Aorta (tissue), 5 donors: ENCODE measurements around the gene RIBC2. TPM values are rescaled to one million over a fixed set of nuclear protein-coding genes. Genes with fewer than 3 reads are reported as not detected.
A peak's percentile ranks its signal among the peaks of the same experiment; 100 is the strongest.

Experiments
- ATAC-seq: fragments of 200-7000 bp; cut with Tn5 transposase; one replicate; pipeline ENCODE4 v1.9.1; 2022; ENCODE audit warnings: moderate library complexity; ENCODE audit not compliant: low FRiP score
- DNase-seq, 2 donors: peaks; one replicate each; pipeline ENCODE4 v3.0.0-alpha.2; 2020
- H3K27ac ChIP-seq, 2 donors: one replicate each; pipeline ENCODE4 v1.5.1; 2013; ENCODE audit warnings: low read length in 2 of 2, mild to moderate bottlenecking in 2 of 2, moderate library complexity in 2 of 2, control low read depth in 1 of 2, inconsistent platforms in 1 of 2, low read depth in 1 of 2
- H3K27me3 ChIP-seq, 2 donors: one replicate each; pipeline ENCODE4 v1.6.1; 2013; ENCODE audit warnings: control low read depth in 1 of 2, low read length in 1 of 2, mild to moderate bottlenecking in 1 of 2, moderate library complexity in 1 of 2; ENCODE audit not compliant: insufficient read depth in 2 of 2, control insufficient read depth in 1 of 2
- H3K36me3 ChIP-seq, 2 donors: one replicate each; pipeline ENCODE4 v1.6.1; 2013; ENCODE audit warnings: control low read depth in 1 of 2, low read length in 1 of 2, mild to moderate bottlenecking in 1 of 2; ENCODE audit not compliant: insufficient read depth in 2 of 2, control insufficient read depth in 1 of 2
- H3K4me1 ChIP-seq, 2 donors: one replicate each; pipeline ENCODE4 v1.6.1; 2013; ENCODE audit warnings: low read length in 2 of 2, control low read depth in 1 of 2, mild to moderate bottlenecking in 1 of 2, moderate library complexity in 1 of 2; ENCODE audit not compliant: insufficient read depth in 2 of 2, control insufficient read depth in 1 of 2
- H3K4me3 ChIP-seq, 2 donors: one replicate each; pipeline ENCODE4 v1.5.1; 2013; ENCODE audit warnings: low read length in 2 of 2, control low read depth in 1 of 2, mild to moderate bottlenecking in 1 of 2
- H3K9me3 ChIP-seq: one replicate; pipeline ENCODE4 v1.6.1; 2013; ENCODE audit warnings: mild to moderate bottlenecking, low read length; ENCODE audit not compliant: control insufficient read depth
- WGBS, 2 donors: extraction: QIAGEN DNeasy Blood & Tissue Kit; methylation state at CpG; one replicate each; pipeline ENCODE4 v1.1.7; 2013; 5-methylcytosine and 5-hydroxymethylcytosine counted together
- intact Hi-C, 2 donors: fragments of 100-400 bp; cut with DNase I; formaldehyde crosslinking; loops; one replicate each; pipeline versions ENCODE4 v1.14.2 to v1.15.0; 2022
- polyA plus RNA-seq, 2 donors: library from polyadenylated mRNA; stranded (reverse); fragments of 200-250 nt; gene quantifications; one replicate each; pipeline ENCODE4 v1.2.3, GENCODE V29; 2013
- total RNA-seq, 2 donors: library from RNA; stranded (reverse); fragmentation: NEBNext Ultra II Directional; extraction: Animal tissue kit (Norgen Biotek cat#: 25700); gene quantifications; one replicate each; pipeline ENCODE4 v1.2.1, GENCODE V29; 2021
- donor health status: healthy with polysubstance abuse.
- donor health status: Bipolar disorder and iron deficiency.
- donor health status: DM: no; HTN: no; CAD: no.
- donor health status: DM: no; HTN: no; CAD: no.
- donor health status: DM: yes; HTN: yes; CAD: no.

Gene RIBC2
- total and polyA plus RNA-seq, 4 donors: 0.31 to 1.2 (median 0.55) TPM; not detected in 1

DNA sequence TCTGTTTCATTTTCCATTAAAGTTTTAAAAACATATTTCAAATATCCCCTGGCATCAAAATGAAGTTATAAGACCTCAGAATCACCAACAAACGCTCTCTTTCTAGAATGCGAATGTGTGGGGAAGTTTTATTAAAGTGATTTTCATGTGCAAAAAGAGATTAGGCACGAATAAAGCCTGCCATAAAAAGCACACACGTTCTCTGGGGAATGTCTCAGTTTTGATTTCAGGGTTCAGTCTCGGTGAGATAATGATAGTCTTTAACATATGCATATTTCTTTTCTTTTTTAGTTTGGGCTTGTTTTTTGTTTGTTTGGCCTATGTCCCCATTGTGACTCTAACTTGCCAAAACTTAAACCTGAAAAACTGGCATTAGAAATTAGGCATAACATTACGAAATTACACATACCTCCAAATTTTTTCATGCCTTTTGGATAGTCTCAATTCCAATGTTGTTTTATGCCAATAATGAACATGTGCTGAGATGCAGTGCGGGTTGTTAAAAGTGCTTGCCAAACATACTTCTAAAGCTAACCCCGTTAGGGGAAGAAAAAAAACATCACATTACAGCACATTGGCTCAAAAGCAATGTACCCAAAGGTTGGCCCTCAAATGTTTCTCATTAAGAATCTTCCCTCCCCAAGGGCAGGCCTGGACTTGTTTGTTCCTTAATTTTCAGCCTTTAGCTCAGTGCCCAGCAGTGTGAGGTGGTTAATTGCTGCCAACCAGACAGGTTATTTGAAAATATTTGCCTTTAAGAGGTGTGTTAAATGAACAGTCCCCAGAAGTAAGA is 56.0 kb downstream of the RIBC2 start:
- no peak for DNase-seq
- Histone ChIP-seq H3K4me1 (peaks cover 6 to 8% of the 10 kb centered on the region in 2 donors), H3K27ac (peak overlapping the region; percentile 77 to 83), H3K9me3 (no peaks in the 10 kb centered on the region), H3K36me3 (no peaks in the 10 kb centered on the region), H3K4me3 (peak overlapping the region in 1 of 2 donors; percentile 22), H3K27me3 (no peaks in the 10 kb centered on the region)
- no peak for ATAC-seq
- WGBS, 2 donors: 4 to 6% methylated on average over 8 of the region's 8 CpGs
- intact Hi-C loops: no loop called here

- 72 to 73% methylated on average over 11 of the region's 11 CpGs for WGBS, 2 donors
- H3K36me3 ChIP-seq: no peaks in the 10 kb centered on the region
- no peak overlapping the region for H3K4me3 ChIP-seq
- H3K9me3 ChIP-seq: no peaks in the 10 kb centered on the region
- DNase-seq (peak in 1 of 2 donors; percentile 69), ATAC-seq (no peak)
- intact Hi-C loops: no loop called here
- peaks cover 6 to 8% of the 10 kb centered on the region in 2 donors for H3K4me1 ChIP-seq
- H3K27ac ChIP-seq: peak overlapping the region; percentile 33 to 79
- H3K27me3 ChIP-seq: no peaks in the 10 kb centered on the region
These were observed 57.4 kb downstream of the RIBC2 start for GRCh38 chr22:45470871-45471270.

GRCh38 chr22:45472426-45472825 is 58.9 kb downstream of the RIBC2 start:
- DNase-seq (peak in 1 of 2 donors; percentile 16), ATAC-seq (no peak)
- intact Hi-C loops: no loop called here
- H3K36me3 ChIP-seq: no peaks in the 10 kb centered on the region
- peaks cover 6 to 8% of the 10 kb centered on the region in 2 donors for H3K4me1 ChIP-seq
- H3K27ac ChIP-seq: no peak overlapping the region
- H3K9me3 ChIP-seq: no peaks in the 10 kb centered on the region
- H3K4me3 ChIP-seq: no peak overlapping the region
- no peaks in the 10 kb centered on the region for H3K27me3 ChIP-seq
- 90 to 92% methylated on average over 3 of the region's 3 CpGs for WGBS, 2 donors

DNA sequence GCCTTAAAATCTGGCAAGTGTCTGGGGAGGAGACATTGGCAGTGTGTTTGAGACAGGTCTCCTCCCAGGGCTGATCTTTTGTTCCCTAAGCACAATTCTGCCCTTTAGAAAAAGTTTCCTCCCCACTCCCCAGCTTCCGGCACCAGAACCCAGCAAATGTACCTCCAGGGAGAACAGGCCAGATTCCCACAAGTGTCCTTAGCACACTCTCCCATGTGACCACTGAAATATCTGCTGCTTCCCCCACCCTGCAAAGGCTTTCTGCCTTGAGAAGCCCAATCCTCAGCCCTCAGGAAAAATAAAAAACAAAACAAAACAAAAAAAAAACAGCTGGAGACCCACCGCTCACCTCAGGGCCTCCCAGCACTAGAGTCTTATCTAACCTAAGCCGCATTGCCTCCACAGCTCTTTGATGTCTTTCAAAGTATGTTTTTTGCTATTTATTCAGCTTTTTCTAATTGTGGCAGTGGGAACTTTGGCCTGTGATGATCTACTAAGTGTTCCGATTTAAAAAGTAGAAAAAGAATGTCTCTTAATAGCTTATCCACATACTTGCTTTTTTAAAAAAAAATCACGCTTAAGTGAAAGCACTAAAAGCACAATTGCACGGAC is 60.2 kb downstream of the RIBC2 start:
- H3K27ac ChIP-seq: peak overlapping the region in 1 of 2 donors; percentile 26
- DNase-seq (no peak), ATAC-seq (no peak)
- H3K36me3 ChIP-seq: no peaks in the 10 kb centered on the region
- H3K4me3 ChIP-seq: no peak overlapping the region
- peaks cover 6% of the 10 kb centered on the region in 2 donors for H3K4me1 ChIP-seq
- 55 to 66% methylated on average over 6 of the region's 6 CpGs for WGBS, 2 donors
- intact Hi-C loops: no loop called here
- no peaks in the 10 kb centered on the region for H3K27me3 ChIP-seq
- no peaks in the 10 kb centered on the region for H3K9me3 ChIP-seq

- Histone ChIP-seq H3K4me3 (no peak overlapping the region), H3K27ac (no peak overlapping the region), H3K27me3 (no peaks in the 10 kb centered on the region), H3K36me3 (no peaks in the 10 kb centered on the region), H3K4me1 (peaks cover 3 to 6% of the 10 kb centered on the region in 2 donors), H3K9me3 (no peaks in the 10 kb centered on the region)
- 62 to 78% methylated on average over 8 of the region's 8 CpGs for WGBS, 2 donors
- DNase-seq: no peak
- ATAC-seq: no peak
- intact Hi-C loops: no loop called here
These were observed 61.7 kb downstream of the RIBC2 start for GRCh38 chr22:45475063-45475747.

GRCh38 chr22:45475851-45476514 is 62.5 kb downstream of the RIBC2 start:
- Histone ChIP-seq H3K4me3 (no peak overlapping the region), H3K9me3 (no peaks in the 10 kb centered on the region), H3K27me3 (no peaks in the 10 kb centered on the region), H3K27ac (no peak overlapping the region), H3K36me3 (no peaks in the 10 kb centered on the region), H3K4me1 (peaks cover 3% of the 10 kb centered on the region in 2 donors)
- ATAC-seq: peak; percentile 13
- intact Hi-C loops: no loop called here
- DNase-seq: no peak
- WGBS, 2 donors: 47 to 53% methylated on average over 15 of the region's 15 CpGs

DNA sequence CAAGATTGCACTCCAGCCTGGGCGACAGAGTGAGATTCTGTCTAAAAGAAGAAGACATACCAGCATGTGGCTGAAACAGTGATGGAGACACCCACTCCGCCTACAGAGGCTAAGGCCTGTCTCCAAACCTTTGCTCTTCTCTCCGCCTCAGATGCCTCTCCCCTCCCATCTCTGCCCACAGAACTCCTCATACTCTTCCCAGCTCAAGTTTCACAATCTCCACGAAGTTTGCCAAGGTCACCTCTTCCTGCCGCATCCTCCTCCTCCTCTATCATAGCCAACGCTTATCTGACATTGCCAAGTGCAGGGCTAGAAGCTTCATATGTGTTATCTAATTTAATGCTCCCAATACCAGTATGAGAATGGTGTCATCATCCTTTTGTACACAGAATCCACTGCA is 63.3 kb downstream of the RIBC2 start:
- H3K9me3 ChIP-seq: no peaks in the 10 kb centered on the region
- no peak overlapping the region for H3K27ac ChIP-seq
- ATAC-seq: peak; percentile 26
- H3K36me3 ChIP-seq: no peaks in the 10 kb centered on the region
- intact Hi-C loops: no loop called here
- no peak overlapping the region for H3K4me3 ChIP-seq
- DNase-seq: peak in 1 of 2 donors; percentile 50
- WGBS, 2 donors: 93 to 95% methylated on average over 6 of the region's 6 CpGs
- no peaks in the 10 kb centered on the region for H3K27me3 ChIP-seq
- H3K4me1 ChIP-seq: no peaks in the 10 kb centered on the region

DNA sequence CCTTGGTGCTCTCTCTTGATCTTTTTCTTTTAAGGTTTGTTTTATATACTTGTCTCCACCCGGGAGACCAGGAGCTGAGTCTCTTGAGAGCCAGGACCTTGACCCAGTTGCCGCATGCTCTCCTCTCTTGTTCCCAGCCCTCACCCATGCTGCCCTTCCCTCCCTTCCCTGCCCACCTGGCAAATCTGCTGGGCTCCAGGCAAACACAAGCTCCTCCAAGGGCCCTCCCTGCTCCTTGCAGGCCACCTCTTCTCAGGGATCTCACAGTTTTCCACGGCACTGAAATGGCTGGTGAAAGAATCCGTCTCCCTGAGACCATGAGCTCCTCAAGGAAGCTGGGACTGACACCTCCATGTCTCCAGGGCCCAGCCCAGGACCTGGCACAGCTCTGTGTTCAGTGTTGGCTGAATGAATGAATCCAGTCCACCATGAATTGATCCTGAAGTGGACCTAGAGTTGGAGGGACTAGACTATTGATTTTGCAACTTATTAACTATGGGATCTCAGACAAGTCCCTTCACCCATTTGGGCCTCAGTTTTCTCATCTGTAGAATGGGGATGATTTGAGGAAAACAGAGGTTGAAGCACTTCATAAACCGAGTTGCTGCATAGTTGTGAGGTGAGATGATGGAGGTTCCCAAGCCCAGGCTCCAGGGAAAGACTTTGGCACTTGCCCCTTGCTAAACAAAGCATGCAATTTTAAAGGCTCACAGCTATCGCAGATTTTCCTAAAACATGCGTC is 64.0 kb downstream of the RIBC2 start:
- Histone ChIP-seq H3K4me1 (no peaks in the 10 kb centered on the region), H3K9me3 (no peaks in the 10 kb centered on the region), H3K4me3 (no peak overlapping the region), H3K36me3 (no peaks in the 10 kb centered on the region), H3K27me3 (no peaks in the 10 kb centered on the region), H3K27ac (peak overlapping the region in 1 of 2 donors; percentile 80)
- no peak for DNase-seq
- intact Hi-C loops: no loop called here
- WGBS, 2 donors: 42 to 54% methylated on average over 7 of the region's 7 CpGs
- ATAC-seq: peak; percentile 21
